DMS153 treated with DMSO at 0.1 percent for 48 hours (cell line): ENCODE measurements around the gene DHRS9.
"Not testable (repeated sequence)": the region's sequence is repeated elsewhere in the genome, so short reads cannot be mapped to it uniquely, and the experiment has no call there.

Source experiments
- DNase-seq: peaks from one replicate; lab custom pipeline; 2025; ENCODE audit not compliant: unreplicated experiment; lab: John Stamatoyannopoulos, UW

Gene DHRS9

DNA sequence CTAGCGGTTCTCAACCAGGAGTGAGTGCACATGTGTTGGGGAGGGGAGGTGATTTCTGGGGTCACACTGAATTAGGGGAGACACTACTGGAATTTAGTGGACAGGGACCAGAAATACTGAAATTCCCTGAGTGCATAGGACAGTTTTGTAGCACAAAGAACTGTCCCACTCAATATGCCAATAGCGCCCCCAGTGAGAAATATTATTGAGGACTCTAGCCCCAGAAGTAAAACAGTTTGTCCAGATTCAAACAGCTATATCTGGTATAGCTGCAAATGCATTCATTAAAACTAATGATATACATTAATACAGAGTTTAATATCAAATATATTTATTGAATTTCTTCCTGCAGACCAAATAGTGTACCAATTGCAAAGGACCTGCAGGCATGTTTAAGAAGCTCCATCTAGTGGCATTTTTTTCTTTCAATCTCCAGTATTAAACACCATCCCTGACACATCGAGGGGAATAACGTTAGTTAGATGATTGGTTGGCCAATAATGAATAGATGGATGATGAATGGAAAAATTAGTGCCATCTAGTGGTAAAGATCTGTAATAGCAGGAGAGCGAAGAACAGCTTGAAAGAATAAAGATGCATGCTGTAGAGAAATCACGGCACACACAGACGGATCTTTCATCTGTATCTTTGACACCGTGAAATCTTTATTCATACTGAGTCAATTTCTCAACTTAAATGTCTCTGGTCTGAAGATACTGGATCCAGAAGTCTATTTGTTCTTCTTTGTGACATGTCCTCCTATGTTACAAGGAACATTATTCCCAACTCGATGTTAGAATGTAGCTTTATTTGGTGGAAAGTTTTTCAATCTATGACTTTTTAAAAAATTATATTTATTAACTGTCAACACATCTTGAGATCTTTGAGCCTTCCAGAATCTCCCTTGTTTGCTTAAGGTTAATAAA lies 62.5 kb downstream of the DHRS9 start:
- DNase-seq: peak; percentile 8

DNA sequence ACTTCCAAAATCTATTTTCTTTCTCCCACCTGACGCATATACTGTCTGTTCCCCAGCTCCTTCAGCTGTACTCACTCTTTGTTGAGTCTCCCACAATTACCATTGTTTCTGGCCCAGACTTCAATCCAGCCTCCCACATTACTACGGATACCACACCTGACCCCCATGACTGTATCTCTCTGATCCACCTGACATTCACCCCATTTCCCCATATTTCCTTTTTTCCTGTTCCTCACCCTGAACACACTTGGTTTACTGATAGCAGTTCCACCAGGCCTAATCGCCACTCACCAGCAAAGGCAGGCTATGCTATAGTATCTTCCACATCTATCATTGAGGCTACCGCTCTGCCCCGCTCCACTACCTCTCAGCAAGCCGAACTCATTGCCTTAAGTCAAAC lies 64.9 kb downstream of the DHRS9 start:
- DNase-seq: not testable (repeated sequence)

DNA sequence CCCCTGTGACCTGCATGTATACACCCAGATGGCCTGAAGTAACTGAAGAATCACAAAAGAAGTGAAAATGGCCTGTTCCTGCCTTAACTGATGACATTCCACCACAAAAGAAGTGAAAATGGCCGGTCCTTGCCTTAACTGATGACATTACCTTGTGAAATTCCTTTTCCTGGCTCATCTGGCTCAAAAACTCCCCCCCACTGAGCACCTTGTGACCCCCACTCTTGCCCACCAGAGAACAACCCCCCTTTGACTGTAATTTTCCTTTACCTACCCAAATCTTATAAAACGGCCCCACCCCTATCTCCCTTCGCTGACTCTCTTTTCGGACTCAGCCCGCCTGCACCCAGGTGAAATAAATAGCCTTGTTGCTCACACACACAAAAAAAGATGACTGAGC lies 67.1 kb downstream of the DHRS9 start:
- DNase-seq: not testable (repeated sequence)

DNA sequence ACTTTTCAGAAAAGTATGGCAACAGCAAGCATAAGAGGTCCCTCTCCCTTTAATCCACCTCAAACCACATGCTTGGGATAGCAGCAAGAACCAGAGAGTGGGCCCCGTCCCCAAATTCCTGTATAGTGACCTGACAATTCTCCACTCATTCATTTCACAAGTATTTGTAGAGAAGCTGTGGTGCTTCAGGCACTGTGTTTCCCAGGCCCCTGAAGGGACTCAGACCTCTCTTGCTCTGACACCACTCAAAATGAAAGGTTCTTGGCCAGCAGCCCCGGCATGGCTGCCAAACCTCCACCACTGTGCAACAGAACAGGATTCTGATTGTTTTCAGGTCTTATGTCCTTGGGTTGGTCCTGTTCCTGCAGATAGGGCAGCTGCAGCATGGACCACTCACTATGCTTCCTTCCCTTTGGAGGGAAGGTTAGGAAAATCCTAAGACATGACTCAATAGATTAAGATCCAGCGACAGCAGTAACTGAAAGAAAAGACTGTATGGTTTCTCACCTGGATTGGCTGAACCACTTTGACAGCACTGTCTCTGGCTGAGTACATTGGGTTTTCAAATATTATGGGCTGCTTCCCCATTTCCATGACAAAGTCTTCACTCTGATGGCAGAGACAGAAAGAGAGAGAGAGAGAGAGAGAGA lies 67.6 kb downstream of the DHRS9 start:
- DNase-seq: no peak

DNA sequence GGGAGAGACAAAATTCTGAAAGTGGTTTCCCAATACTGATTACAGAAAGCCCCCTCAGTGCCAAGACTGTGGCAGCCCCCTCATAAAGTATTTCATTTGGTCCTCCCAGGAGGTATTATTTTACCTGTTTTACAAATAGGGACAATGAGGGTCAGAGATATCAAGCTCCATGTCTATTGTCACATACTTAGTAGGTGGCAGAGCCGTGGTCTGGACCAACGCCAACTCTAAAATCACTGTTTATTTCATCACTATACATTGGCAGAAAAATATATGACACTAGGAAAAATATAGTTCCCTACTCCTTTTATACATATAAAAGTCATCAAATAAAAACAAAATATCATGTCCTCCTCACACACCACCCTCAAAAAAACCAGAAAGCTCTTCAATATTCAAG lies 68.6 kb downstream of the DHRS9 start:
- DNase-seq: no peak

DNA sequence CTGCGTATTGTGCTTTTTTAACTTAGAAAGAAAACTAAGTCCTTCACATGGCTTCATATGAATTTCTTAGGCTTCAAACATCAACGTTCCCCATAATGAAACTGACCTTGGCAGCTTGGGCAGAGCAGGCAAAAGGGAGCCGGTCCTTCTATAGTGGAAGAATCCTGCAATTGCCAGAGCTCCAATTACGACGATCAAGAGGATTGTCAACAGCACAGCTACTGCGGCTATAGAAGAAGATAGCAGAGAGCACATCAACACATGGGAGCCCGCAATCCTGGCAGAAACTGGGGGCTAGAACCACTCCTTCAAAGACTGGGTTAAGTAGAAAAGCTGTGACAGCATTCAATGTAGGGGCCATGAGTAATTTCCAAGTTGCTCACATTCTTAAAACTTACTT lies 69.8 kb downstream of the DHRS9 start:
- DNase-seq: no peak

DNA sequence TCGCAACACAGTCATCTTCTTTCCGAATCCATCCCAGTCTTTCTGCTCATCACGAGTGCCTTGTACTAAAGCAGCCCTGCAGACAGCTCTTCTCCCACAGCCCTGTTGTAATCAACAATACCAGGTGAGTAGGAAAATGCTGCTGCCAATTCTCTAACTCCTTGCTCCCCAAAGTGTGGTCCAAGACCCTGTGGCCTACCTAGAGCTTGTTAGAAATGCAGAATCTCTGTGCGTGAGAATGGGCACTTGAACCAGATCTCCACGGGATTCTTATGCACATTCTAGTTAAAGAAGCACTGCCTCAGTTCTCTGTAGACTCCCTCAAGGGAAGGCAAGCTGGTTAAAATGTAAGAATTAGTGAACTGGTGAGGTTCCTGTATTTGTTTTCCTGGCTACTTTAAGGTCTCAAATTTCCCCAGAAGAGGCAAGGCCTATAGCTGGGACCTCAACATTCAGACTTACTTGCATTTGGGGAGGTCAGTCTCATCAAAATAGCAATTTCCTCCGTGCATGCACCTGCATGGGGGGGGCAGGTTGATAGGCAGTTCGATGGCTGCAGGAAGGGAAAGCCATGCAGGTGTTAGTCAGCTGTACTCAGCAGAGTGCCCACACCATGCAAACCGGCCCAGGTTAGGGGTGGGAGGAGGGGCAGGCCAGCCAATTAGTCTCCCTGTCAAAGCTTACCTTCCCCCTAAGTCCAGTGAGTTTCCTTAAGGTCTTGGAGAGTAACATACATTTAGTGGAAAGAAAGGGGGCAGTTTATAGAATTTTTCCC lies 70.8 kb downstream of the DHRS9 start:
- no peak for DNase-seq

DNA sequence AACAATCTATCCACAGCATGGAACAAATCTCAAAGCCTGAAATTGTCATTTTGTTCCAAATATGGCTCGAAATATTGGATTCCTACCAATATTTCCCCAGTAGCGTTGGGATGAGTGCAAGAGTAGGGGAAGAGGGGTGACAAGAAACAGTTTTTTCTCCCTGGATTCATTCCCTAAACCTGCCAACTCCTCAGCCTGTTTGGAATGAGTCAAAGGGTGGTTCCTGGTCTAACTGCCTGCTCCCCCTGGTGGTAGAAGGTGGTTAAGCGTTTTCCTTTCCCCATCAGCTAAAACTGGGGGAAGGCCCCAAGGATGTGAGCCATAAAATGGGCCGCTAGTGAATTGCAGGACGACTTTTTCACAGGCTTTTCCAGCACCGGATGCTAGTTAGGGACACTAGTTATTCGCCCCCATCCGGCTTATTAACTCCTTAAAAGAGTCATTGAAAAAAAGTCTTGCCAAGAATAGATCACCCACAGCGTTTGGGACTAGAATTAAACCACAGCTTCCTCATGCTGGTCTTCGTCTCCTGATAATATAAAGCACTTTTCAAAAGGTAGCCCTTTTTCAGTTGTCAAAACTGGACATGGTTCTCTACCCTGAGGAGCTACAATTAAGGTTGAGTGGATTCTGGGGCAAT lies 72.5 kb downstream of the DHRS9 start:
- no peak for DNase-seq

DNA sequence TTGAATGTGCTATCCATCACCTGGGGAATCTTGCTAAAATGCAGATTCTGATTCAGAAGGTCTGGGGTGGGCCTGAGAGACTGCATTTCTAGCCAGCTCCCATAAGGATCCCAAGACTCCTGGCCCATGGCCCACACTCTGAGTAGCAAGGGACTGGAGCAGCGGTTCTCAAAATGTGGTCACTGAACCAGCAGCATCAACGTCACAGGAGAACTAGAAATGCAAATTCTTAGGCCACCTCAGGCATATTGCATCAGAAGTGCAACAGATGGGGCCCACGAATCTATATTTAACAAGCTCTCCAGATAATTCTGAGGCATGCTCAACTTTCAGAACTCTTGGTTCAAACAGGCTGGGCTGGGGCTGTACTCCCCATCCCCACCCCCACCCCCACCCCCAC lies 74.6 kb downstream of the DHRS9 start:
- no peak for DNase-seq
